ENCODE data around the gene CYBC1. TPM values are rescaled to one million over a fixed set of nuclear protein-coding genes. Genes with fewer than 3 reads are reported as not detected.

Gene CYBC1
- total RNA-seq, 2 experiments from 2014 or later: 470 to 679 TPM

- H2AFZ ChIP-seq (ENCODE audit: low read length): no peak overlapping the region
- no TSS peak for BruUV-seq (replicated peaks)
- TF ChIP-seq EZH2phosphoT487 (IDR thresholded peaks at IDR 0.05; ENCODE audit: borderline replicate concordance, low read depth, low read length) (no peak), CTCF (conservative IDR thresholded peaks at IDR 0.05; ENCODE audit: low read length) (peak; percentile 44; the same call in 1 of the 2 replicates)
- no peaks in the 10 kb centered on the region for H3K79me2 ChIP-seq (ENCODE audit: insufficient read depth, low read depth, low read length)
- intact Hi-C loops (cut with micrococcal nuclease; ENCODE audit: unreplicated experiment): no loop called here
- POLR2A ChIA-PET: no interaction called here
- no peak overlapping the region for H3K4me3 ChIP-seq (ENCODE audit: low read depth, low read length, poor library complexity, severe bottlenecking)
- H3K4me1 ChIP-seq (ENCODE audit: insufficient read depth, low read length, poor library complexity, severe bottlenecking): peaks cover 11% of the 10 kb centered on the region
- CTCF ChIA-PET (ENCODE audit: unreplicated experiment): no interaction called here
- no peaks in the 10 kb centered on the region for H4K20me1 ChIP-seq (ENCODE audit: insufficient read depth, low read length)
- H3K36me3 ChIP-seq (ENCODE audit: insufficient read depth, low read length): peaks cover 34% of the 10 kb centered on the region
- H3K9me3 ChIP-seq (ENCODE audit: low read length): no peaks in the 10 kb centered on the region
- no peak overlapping the region for H3K27ac ChIP-seq (ENCODE audit: low read depth, low read length, poor library complexity, severe bottlenecking)
- DNase-seq (ENCODE audit: low spot score): no peak
- H3K9me2 ChIP-seq (ENCODE audit: insufficient read depth, low read length): no peaks in the 10 kb centered on the region
- no peak overlapping the region for H3K4me2 ChIP-seq (ENCODE audit: low read length)
Observed at GRCh38 chr17:82432017-82432416, 18.5 kb downstream of the CYBC1 start.

- no peaks in the 10 kb centered on the region for H3K9me2 ChIP-seq (ENCODE audit: insufficient read depth, low read length)
- no peak for DNase-seq (ENCODE audit: low spot score)
- H2AFZ ChIP-seq (ENCODE audit: low read length): no peak overlapping the region
- H3K27ac ChIP-seq (ENCODE audit: low read depth, low read length, poor library complexity, severe bottlenecking): no peak overlapping the region
- H3K36me3 ChIP-seq (ENCODE audit: insufficient read depth, low read length): peaks cover 17% of the 10 kb centered on the region; the same call in 1 of the 2 replicates
- H3K4me2 ChIP-seq (ENCODE audit: low read length): no peak overlapping the region
- H3K79me2 ChIP-seq (ENCODE audit: insufficient read depth, low read depth, low read length): no peaks in the 10 kb centered on the region
- BruUV-seq (replicated peaks): no TSS peak
- CTCF ChIA-PET (ENCODE audit: unreplicated experiment): no interaction called here
- no peaks in the 10 kb centered on the region for H4K20me1 ChIP-seq (ENCODE audit: insufficient read depth, low read length)
- POLR2A ChIA-PET: no interaction called here
- TF ChIP-seq EZH2phosphoT487 (IDR thresholded peaks at IDR 0.05; ENCODE audit: borderline replicate concordance, low read depth, low read length) (no peak), CTCF (conservative IDR thresholded peaks at IDR 0.05; ENCODE audit: low read length) (no peak)
- H3K9me3 ChIP-seq (ENCODE audit: low read length): no peaks in the 10 kb centered on the region
- H3K4me3 ChIP-seq (ENCODE audit: low read depth, low read length, poor library complexity, severe bottlenecking): no peak overlapping the region
- peaks cover 12% of the 10 kb centered on the region for H3K4me1 ChIP-seq (ENCODE audit: insufficient read depth, low read length, poor library complexity, severe bottlenecking)
- intact Hi-C loops (cut with micrococcal nuclease; ENCODE audit: unreplicated experiment): no loop called here
Observed at GRCh38 chr17:82429824-82430223, 20.7 kb downstream of the CYBC1 start.

DNA sequence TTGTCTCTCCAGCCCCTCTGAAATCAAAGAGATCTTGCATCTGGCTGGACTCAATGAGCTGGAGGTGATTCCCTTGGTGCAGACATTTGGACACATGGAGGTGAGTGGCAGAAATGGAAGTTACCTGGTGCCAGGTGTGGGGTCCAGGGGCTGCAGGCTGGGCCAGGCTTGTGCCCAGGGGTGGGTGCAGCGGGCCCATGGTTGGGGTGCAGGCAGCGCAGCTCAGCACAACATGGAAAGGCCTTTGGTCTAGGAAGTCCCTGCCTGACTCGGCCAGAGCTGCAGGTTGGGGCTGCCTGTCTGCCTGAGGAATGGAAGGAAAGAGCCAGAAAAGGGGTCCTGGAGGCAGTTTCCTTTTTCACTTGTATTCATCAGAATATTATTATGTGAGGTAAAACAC lies 22.0 kb downstream of the CYBC1 start:
- TF ChIP-seq CTCF (conservative IDR thresholded peaks at IDR 0.05; ENCODE audit: low read length): no peak
- no peak for TF ChIP-seq EZH2phosphoT487 (IDR thresholded peaks at IDR 0.05; ENCODE audit: borderline replicate concordance, low read depth, low read length)
- Histone ChIP-seq H2AFZ (ENCODE audit: low read length) (no peak overlapping the region), H3K27ac (ENCODE audit: low read depth, low read length, poor library complexity, severe bottlenecking) (no peak overlapping the region), H3K9me2 (ENCODE audit: insufficient read depth, low read length) (no peaks in the 10 kb centered on the region), H3K79me2 (ENCODE audit: insufficient read depth, low read depth, low read length) (no peaks in the 10 kb centered on the region), H4K20me1 (ENCODE audit: insufficient read depth, low read length) (no peaks in the 10 kb centered on the region), H3K9me3 (ENCODE audit: low read length) (no peaks in the 10 kb centered on the region), H3K4me2 (ENCODE audit: low read length) (no peak overlapping the region), H3K4me1 (ENCODE audit: insufficient read depth, low read length, poor library complexity, severe bottlenecking) (peaks cover 4% of the 10 kb centered on the region), H3K4me3 (ENCODE audit: low read depth, low read length, poor library complexity, severe bottlenecking) (no peak overlapping the region), H3K36me3 (ENCODE audit: insufficient read depth, low read length) (peaks cover 10% of the 10 kb centered on the region; the same call in 1 of the 2 replicates)
- CTCF ChIA-PET (ENCODE audit: unreplicated experiment): no interaction called here
- no TSS peak for BruUV-seq (replicated peaks)
- no peak for DNase-seq (ENCODE audit: low spot score)
- POLR2A ChIA-PET: interaction anchor here (1.2 kb wide), 1 partner anchor 21 kb away, joined by 3 read pairs; no protein-coding TSS in a partner anchor
- intact Hi-C loops (cut with micrococcal nuclease; ENCODE audit: unreplicated experiment): no loop called here
